Measurements from ENCODE around the gene AOPEP. TPM values are rescaled to one million over a fixed set of nuclear protein-coding genes. Genes with fewer than 3 reads are reported as not detected.

The AOPEP gene
- total RNA-seq, 1 experiment from 2014 or later, result 15.0 TPM

DNA sequence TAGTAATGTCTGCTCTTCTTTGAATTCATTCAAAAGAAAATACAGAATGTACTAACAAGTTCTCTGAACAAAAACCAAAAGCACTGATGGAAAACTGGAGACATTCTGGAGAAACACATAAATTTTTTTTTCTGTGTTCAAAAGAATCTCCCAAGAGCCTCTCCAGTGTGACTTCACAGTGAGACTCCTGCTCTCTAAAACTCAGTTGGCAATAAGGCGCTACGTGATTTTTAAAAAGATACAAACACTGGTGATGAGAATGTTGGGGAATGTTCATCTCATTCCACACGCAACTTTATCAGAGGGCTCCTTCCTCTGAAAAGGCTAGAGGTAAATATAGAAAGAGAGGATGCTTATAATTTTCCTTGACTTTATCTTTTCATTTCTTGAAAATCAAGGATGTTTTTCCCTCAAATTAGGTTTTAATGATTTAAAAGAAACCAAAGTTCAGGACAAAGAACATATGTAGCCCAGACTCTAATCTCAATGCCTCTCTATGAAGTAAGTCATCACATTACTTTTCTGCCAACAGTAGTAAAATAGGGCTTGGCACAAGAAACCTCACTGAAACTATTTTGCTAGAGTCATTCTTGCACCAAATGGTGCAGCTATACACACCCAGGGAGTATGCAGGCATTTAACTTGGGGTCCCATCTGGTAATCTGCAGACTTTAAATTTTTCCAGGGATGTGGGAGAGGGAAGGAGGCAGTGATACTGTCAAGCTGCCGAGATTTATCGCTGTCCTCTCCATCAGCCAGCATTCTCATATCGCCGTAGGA lies 12.9 kb upstream of the AOPEP start:
- H3K56ac ChIP-seq (ENCODE audit: insufficient read length, low read depth, low read length), result no peak overlapping the region
- H3T11ph ChIP-seq (ENCODE audit: low read length), result no peak overlapping the region
- H3K79me2 ChIP-seq (ENCODE audit: insufficient read depth, low read length), result no peaks in the 10 kb centered on the region
- H3K4me1 ChIP-seq (ENCODE audit: insufficient read depth, low read length), result no peaks in the 10 kb centered on the region
- no peak overlapping the region for H3K27ac Mint-ChIP-seq
- no peak overlapping the region for H3K9ac ChIP-seq (ENCODE audit: extremely low read depth, insufficient read length, low read length)
- no peak overlapping the region for H3K27ac ChIP-seq (ENCODE audit: insufficient read length, low read depth, low read length)
- H3K18ac ChIP-seq (ENCODE audit: insufficient read length, low read depth, low read length), result no peak overlapping the region
- H3K4ac ChIP-seq (ENCODE audit: low read depth, low read length), result no peak overlapping the region
- no peak overlapping the region for H2BK5ac ChIP-seq (ENCODE audit: insufficient read length, low read length)
- no peaks in the 10 kb centered on the region for H3K36me3 Mint-ChIP-seq (ENCODE audit: insufficient read depth in 1 of 3, low read depth in 3 of 3)
- no peak overlapping the region for H3K4me2 ChIP-seq (ENCODE audit: insufficient read depth, insufficient read length, low read length)
- no peak overlapping the region for H3K14ac ChIP-seq (ENCODE audit: insufficient read depth, low read length)
- H2BK15ac ChIP-seq (ENCODE audit: low read depth, low read length), result no peak overlapping the region
- H3K27me3 ChIP-seq (ENCODE audit: insufficient read depth, low read length), result no peaks in the 10 kb centered on the region
- H2BK12ac ChIP-seq (ENCODE audit: insufficient read length, low read depth, low read length), result no peak overlapping the region
- H4K91ac ChIP-seq (ENCODE audit: insufficient read length, low read depth, low read length), result no peak overlapping the region
- H3K4me1 Mint-ChIP-seq, result peaks cover 0 to under 1% of the 10 kb centered on the region in 2 experiments; a peak in 1 of 4 replicates
- WGBS (ENCODE audit: extremely low coverage, insufficient read length, low lambda C conversion rate), result no CpG with 5 or more reads among the region's 7 CpGs
- H2AK5ac ChIP-seq (ENCODE audit: insufficient read length, low read length), result no peak overlapping the region
- H3K4me3 Mint-ChIP-seq, result no peak overlapping the region
- no peak overlapping the region for H2BK20ac ChIP-seq (ENCODE audit: low read depth, low read length, poor library complexity, severe bottlenecking)
- H4K20me1 ChIP-seq (ENCODE audit: control insufficient read depth, insufficient read depth, insufficient read length), result no peaks in the 10 kb centered on the region
- H3K9me3 ChIP-seq (ENCODE audit: control insufficient read depth, low read depth, low read length), result no peaks in the 10 kb centered on the region
- H3K79me1 ChIP-seq (ENCODE audit: insufficient read depth, low read depth, low read length, poor library complexity, severe bottlenecking), result no peaks in the 10 kb centered on the region
- H4K8ac ChIP-seq (replicated peaks; ENCODE audit: insufficient read length, low read depth, low read length), result no peak overlapping the region
- no peaks in the 10 kb centered on the region for H3K23me2 ChIP-seq (ENCODE audit: insufficient read length, low read depth, low read length, poor library complexity, severe bottlenecking)
- no peaks in the 10 kb centered on the region for H3K9me3 Mint-ChIP-seq
- no peak overlapping the region for H4K5ac ChIP-seq (ENCODE audit: insufficient read length, low read depth, low read length)
- H2BK120ac ChIP-seq (ENCODE audit: low read depth, low read length, poor library complexity, severe bottlenecking), result no peak overlapping the region
- DNase-seq, result no peak
- H3K27me3 Mint-ChIP-seq (ENCODE audit: low read depth), result peaks cover 15% of the 10 kb centered on the region
- no peak overlapping the region for H2AFZ ChIP-seq (ENCODE audit: low read length)
- TF ChIP-seq, protein P1, sequence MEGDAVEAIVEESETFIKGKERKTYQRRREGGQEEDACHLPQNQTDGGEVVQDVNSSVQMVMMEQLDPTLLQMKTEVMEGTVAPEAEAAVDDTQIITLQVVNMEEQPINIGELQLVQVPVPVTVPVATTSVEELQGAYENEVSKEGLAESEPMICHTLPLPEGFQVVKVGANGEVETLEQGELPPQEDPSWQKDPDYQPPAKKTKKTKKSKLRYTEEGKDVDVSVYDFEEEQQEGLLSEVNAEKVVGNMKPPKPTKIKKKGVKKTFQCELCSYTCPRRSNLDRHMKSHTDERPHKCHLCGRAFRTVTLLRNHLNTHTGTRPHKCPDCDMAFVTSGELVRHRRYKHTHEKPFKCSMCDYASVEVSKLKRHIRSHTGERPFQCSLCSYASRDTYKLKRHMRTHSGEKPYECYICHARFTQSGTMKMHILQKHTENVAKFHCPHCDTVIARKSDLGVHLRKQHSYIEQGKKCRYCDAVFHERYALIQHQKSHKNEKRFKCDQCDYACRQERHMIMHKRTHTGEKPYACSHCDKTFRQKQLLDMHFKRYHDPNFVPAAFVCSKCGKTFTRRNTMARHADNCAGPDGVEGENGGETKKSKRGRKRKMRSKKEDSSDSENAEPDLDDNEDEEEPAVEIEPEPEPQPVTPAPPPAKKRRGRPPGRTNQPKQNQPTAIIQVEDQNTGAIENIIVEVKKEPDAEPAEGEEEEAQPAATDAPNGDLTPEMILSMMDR (conservative IDR thresholded peaks at IDR 0.05), result no peak
- no peak overlapping the region for H3K23ac ChIP-seq (ENCODE audit: insufficient read length, low read depth, low read length)
